Measurements from ENCODE around the gene PRKAR2B.

PRKAR2B gene

DNA sequence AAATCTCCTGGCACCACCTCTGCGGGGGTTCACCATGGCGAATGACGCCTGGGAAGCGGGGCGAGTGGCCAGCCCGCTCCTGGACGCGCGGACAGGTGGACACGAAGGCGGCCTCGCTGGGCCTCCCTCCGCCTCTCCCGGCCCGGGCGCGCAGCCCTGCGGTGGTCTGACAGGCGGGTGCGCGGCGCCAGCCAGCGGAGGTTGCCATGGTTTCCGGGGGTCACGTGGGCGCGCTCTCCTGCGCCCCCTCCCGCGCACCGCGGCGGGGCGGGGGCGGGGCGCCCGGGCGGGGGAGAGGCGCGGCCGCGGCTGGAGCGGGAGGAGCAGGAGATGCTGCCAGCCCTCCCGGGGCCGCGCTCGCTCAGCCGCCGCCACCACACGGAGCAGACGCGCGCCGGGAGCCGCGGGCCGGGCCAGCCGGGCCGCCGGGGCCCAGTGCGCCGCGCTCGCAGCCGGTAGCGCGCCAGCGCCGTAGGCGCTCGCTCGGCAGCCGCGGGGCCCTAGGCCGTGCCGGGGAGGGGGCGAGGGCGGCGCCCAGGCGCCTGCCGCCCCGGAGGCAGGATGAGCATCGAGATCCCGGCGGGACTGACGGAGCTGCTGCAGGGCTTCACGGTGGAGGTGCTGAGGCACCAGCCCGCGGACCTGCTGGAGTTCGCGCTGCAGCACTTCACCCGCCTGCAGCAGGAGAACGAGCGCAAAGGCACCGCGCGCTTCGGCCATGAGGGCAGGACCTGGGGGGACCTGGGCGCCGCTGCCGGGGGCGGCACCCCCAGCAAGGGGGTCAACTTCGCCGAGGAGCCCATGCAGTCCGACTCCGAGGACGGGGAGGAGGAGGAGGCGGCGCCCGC lies at the start of gene PRKAR2B:
PRKAR2B (plus strand) TSS at position 359 of the 848 bp plus-strand sequence; CDS start at position 562, 203 bp downstream.
- peak; percentile 70 for DNase-seq (ENCODE audit: low read depth)

DNA sequence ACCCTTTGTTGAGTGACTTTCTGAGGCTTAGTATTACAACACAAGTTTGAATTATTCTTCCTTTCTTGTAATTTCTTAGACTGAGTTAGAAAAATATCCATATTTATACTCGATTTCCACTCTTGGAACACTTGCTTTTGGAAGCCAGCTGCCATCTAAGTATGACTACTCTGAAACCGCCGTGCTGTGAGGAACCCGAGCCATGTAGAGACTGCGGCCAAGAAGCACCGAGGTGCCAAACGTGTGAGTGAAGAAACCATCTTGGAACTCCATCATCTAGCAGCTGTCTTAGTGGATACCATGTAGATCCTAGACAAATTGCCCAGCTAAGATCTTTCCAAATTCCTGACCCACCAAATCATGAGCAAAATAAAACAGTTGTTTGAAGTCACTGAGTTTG lies 49.7 kb upstream of the PRKAR2B start:
- no peak for DNase-seq (ENCODE audit: low read depth)

DNA sequence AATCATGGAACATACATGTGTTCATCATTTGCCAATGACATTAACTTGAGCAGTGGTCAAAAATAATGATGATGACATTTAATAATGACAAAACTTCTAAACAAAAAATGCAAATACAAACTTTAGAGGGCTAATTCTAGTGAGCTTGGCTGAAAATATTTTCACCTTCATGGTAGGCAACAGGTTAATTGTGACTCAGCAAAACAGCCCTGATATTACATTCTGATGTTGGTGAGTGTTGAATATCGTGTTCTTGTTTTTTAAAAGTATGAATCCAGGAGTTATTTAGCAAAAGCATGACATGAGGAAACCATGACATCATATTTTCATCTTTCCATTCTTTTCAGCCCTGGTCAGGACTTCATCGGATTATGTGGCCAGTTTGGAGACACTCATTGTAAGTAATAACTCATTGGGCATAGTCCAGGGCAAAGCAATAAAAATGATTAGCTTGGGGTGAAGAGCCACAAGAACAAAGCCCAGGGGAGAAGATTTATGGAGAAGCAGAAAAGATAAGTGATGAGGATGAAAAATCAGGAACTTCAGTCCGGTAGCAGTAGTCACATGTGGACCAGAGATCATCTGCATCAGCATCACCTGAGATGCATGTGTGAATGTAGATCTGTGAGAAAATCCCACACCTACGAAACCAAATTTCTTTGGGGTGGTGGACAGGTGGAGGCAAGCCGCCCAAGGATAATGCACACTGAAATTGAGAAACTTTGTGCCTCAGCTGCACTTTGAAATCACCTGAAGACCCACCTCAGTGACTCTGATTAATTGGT lies 46.8 kb upstream of the PRKAR2B start:
- DNase-seq (ENCODE audit: low read depth): no peak

DNA sequence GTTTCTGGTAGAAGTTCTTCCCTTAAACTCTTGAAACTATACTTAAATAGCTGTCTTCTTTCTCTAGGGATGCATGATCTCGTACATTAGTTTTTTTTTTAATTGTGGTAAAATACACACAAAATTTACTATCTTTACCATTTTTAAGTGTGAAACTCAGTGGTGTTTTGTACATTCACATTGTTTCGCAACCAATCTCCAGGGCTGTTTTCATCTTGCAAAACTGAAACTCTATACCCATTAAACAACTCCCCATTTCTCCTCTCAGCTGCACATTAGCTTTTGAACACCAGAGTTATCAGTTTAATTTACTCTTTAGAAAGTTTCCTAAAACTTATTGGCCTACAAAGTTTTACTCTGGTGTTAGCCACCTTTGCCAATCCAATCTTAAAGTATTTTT lies 45.5 kb upstream of the PRKAR2B start:
- no peak for DNase-seq (ENCODE audit: low read depth)

DNA sequence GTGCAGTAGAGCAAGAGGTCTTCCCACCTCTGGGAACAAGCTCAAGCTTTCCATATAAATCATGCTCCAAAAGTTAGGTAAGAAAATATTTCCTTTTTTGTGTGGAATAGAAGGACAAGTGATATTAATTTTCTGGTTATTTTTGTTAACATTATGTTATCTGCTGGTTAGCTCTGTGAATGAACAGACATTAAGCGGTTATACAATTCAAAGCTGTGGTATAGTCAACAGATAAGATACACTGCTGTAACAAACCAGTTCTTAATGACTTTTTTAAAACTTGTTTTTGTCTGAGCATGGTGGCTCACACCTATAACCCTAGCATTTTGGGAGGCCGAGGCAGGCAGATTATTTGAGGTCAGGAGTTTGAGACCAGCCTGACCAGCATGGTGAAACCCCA lies 43.0 kb upstream of the PRKAR2B start:
- DNase-seq (ENCODE audit: low read depth): no peak

DNA sequence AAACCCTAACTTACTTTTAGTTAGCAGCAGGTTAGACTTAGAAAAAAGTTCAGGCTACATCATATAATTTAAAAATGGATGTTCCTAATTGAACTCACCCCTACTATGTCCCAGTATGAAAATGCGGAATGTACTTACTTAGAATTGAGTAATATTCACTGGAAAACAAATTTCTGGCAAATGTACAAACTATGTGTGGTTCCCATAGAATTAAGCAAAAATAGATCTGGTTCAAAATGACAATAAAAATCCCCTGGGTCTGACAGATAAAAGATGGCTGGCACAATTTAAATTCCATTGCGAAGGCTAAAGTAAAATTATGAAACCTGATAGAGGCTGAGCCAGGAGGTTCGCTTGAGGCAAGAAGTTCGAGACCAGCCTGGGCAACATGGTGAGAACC lies 42.4 kb upstream of the PRKAR2B start:
- DNase-seq (ENCODE audit: low read depth): no peak

DNA sequence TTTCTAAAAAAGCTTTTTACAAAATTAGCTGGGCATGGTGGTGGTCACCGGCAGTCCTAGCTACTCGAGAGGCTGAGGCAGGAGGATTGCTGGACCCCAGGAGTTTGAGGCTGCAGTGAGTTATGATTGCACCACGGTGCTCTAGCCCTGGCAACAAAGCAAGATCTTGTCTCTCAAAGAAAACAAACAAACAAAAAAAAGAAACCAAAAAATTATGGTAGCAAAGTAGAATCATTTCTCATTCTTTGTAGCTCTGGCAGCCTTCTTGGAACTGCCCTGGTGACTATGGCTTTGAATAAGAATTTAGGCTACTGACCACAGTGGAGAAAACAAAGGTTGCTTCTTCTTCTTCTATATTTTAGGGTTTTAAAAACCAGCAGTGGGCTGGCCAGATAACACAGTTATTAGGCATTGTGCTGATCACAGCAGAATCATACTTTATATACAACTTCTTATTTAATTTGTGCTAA lies 41.9 kb upstream of the PRKAR2B start:
- DNase-seq (ENCODE audit: low read depth): no peak

DNA sequence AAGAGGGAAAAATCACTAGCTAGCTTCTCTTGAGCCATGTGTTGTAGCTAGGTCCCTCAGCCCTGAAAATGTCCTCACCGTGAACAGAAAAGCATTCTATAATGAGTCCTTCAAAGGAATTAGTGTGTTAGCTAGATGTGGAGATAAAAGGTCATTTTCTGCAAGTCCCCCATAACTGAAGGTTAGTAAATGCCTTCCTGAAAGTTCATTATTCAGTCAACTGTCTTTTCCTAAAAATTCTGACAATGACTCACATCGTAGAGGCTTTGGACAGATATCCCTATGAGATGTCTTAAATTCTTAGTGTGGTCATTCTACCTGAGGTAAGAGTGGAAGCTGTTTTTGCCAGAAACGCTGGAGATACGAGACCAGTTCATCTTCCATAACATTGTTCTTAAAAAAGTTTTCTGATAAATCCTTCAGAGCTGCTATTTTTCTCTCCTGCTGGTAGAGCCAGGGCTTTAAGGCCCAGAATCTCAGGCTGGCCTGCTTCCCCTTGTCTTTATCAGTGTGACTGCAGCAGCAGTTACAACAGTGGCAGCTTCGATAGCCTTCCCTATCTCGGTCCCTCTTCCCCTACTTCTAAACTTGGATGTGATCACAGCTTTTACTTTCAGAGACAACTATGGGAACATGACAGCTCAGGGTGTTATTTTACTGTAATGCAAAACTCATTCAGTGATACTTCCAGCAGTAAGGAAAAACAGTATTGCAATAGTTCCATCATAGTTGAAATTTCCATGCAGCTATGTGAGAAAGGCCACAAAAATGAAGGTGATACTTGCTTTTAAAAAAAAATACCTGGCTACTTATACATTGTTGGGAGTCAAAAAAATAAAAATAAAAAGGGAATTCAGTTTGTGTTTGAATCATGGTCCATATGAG lies 37.3 kb upstream of the PRKAR2B start:
- no peak for DNase-seq (ENCODE audit: low read depth)

DNA sequence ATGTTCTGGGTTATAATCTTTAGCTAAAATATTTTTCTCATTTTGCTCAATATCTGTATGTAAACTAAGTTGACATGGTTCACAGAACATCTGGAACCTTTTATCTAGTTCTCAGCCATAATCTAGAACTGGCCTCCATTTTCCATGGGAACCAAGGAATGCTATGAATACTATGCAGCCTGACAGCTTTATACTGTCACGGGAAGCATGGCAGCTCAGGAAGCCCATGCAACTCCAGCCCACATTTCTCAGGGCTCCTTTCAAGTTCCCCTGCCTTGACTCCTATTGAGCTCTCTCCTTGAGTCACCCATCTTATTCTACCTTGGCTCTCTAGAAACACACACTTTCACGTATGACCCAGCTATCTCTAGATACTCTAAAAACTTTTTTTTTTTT lies 36.6 kb upstream of the PRKAR2B start:
- no peak for DNase-seq (ENCODE audit: low read depth)

DNA sequence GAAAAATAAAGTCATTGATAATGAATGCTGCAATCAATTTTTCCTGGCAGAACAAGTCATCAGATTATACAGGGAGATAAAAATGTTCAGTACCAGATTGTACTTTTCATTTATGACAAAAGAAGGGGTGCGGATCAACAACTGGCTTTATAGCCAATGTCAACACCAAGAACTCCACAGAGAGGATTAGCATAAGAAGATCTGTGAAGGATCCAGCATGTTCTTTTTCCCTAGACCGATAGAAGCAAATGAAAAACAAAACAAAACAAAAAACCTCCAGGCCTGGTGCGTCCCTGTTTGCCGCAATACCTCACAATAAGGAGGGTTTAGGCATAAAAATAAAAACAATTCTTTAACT lies 34.7 kb upstream of the PRKAR2B start:
- DNase-seq (ENCODE audit: low read depth): no peak

DNA sequence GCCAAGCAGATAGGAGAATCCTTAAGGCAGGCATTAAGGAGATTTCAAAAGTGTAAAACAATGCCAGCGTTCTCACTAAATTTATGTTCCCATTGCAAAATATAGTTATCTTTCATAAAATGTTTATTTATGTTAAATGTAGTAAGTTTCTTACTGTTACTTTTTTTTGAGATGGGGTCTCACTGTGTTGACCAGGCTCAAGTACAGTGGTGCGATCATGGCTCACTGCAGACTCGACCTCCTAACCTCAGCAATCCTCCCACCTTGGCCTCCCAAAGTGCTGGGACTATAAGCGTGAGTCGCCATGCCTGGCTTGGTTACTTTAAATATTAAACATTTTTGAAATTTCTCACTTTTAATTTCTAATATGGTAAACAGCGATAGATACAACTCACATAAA lies 31.8 kb upstream of the PRKAR2B start:
- DNase-seq (ENCODE audit: low read depth): no peak

DNA sequence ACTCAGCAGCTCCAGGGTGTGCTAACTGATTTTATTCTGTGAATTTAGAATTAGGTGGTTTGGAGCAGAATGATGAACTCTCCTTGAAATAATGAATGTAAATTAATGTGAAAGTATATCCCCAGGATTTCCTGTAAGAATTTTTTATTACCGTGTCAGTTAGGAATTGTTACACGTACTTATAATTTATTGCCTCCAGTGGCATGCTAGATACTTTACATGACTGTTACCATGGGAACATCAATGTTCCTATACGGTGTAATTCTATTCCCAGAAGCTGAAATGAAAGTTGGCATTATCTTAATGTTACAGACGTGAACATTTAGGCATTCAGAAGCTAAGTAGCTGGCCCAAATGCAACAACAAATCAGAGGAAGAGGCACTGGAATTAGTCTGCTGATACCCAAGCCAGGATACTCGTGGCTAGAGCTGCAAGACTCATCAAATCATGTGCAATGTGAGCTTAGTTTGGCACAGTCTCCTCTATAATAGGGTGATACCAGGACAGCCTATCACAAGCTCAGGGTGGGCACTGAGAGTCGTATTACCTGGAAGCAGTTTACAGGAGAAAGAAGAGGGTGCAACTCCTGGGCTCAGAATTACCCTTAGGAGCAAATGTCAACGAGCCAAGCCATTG lies 30.0 kb upstream of the PRKAR2B start:
- DNase-seq (ENCODE audit: low read depth): no peak

DNA sequence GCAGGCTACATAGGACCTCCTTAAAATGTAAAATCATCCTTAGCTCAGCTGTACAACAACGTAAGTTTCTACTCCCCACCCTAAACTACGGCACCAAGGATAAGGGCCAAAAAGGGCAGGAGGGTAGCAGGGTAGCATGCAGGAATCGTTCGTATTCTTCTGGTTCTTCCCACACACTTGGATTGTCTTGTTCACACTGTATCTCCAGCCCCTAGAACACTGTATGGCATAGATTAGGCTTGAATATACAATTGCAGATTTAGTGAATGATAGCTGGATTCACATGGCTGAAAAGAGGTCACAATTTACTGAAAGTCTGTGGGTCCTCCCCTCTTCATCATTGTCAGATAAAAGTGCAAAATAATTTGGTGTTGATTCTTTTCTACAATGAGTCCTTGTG lies 28.2 kb upstream of the PRKAR2B start:
- DNase-seq (ENCODE audit: low read depth): no peak

DNA sequence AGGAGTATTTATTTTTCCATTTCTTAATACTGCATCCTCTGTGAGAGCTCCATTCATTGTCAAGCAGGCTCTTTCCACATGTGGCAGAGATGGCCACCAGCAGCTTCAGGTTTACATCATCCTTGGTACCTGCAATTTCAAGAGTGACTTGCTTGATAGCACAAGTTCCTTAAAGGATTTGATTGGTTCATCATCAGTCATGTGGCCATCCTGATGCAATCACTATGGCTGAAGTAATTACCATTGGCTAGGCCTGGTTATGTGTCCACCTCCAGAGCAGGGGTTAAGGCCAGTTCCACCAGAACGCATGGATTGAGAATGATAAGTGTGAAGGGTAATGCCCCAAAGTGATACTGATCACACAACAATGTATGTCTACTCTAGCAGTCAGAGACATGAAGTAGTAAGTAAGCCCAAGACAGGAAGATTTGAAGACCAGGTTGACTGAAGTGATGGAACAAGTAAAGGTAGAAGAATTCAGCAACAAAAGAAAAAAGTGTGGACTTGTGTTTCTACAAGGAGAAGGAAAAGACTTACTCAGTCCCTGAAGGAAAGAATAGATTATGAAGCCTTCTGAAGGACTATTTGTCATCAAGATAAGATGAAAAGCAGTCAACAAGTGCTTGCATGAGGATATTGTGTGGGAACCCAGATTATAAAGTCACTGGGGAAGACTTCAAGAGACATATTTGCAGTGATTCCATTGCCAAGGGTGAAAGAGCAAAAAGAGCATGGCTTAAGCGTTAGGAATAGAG lies 26.4 kb upstream of the PRKAR2B start:
- no peak for DNase-seq (ENCODE audit: low read depth)

DNA sequence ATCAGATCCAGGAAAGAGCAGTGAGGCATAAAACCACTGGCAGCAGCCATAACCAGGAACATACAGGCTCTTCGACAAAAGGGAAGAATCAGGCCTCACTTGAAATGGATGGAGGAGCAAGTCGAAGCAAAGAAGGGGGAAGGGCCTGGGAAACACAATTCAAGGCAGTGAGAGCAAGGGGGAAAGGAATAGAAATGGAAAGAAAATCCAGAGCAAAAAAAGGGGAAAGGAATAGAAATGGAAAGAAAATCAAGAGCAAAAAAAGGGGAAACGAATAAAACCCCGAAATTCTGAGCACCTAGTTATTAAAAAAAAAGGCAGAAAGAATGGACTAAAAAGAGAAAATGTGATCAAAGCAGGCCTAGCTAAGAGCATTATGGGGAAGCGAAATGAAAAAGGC lies 24.1 kb upstream of the PRKAR2B start:
- DNase-seq (ENCODE audit: low read depth): no peak

DNA sequence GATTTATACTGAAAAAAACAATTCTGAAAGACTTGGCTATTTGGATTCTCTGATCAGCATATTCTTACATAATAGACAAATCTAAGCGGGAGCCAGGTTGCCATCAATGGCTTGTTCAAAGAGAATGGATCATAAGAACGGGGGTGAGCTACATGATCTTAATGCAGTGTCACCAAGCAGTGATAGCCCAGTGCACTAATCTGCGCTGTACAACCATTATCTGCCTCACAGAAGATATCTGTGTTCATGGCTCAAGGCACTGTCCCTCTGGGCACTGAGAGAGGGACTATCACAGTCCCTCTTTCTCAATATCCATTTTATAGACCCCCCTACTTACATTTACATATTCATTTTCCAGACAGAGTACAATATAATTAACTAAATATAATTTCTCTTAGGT lies 22.9 kb upstream of the PRKAR2B start:
- DNase-seq (ENCODE audit: low read depth): no peak

DNA sequence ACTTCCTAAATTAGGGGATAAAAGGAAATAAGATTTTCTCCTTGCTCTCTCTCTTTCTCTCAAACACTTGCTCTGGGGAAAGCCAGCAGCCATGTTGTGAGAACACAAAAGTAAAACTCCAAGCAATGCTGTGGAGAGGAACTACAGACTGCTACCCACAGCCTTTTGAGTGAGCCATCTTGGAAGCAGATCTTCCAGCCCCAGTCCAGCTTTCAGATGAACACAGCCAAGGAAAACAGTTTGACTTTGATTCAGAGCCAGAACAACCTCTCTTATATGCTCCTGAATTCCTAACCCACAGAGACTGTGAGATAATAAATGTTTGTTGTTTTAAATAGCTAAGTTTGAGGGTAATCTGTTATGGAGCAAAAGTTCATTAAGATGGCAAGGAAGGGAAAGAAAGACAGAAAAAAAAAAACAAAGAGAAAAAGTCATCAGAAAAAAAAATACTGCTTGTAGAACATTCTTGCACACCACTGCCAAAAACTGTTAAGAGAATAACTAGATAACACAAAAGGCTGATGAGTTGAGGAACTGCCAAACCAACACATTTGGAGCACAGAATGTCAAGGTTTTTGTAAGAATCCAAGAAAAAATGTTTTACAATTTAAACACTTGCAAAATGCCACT lies 20.9 kb upstream of the PRKAR2B start:
- no peak for DNase-seq (ENCODE audit: low read depth)

DNA sequence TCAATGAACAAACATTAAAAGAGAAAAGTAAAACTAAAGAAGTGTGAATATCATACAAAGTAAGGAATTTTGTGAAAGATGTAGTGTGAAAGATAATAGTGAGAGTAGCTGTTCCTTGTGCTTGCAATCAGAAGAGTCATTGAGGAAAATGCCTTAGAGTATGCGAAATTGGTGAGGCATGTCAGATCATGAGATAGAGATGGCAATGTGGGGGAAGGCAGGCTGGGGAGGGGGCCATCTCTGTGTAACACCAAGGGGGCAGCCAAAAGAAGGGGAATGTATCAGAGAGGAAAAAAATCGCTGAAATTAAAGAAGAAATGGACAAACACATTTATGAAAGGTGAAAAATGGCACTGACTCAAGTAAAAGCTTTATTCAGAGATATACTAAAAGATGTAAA lies 19.6 kb upstream of the PRKAR2B start:
- DNase-seq (ENCODE audit: low read depth): no peak

DNA sequence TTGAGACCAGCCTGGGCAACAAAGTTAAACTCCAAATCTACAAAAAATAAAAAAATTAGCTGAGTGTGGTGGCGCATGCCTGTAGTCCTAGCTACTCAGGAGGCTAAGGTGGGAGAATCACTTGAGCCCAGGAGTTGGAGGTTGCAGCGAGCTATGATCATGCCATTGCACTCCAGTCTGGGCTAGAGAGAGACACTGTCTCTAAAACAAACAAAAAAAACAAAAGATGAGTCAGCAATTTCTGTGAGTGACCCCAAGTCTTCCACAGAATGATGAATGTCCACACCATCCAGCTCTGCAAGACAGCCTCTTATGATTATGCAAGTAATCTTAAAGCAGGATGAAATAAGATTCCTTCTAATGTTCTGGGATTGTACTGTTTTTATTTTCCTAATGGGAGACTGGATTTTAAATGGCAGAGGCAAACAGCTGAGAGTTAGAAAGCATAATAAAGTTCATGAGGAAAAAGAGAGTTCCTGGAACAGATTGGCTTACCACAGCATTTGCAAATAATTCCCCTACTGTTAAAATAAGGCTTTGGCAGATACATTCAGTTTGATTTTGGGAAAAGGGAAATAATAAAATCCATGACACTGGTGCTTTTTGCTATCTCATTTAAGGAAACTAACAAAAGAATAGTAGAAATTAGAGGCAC lies 18.9 kb upstream of the PRKAR2B start:
- no peak for DNase-seq (ENCODE audit: low read depth)

DNA sequence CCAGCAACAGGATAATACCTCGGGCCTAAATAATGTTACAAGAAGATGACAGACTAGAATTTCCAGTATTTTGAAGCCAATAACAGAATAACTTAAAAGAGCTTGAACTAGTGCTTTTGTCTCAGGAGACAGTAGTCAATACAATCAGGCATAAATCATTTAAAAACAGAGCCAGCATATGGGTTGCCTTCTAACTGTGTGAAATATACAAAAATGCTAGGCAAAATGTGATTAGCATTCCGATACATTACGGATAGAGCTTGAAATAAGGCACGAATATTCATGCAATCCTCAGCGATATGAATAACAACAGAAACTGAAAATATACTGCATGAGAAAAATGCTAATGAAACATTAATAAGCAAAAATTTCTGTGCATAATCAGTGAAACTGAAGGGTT lies 18.3 kb upstream of the PRKAR2B start:
- no peak for DNase-seq (ENCODE audit: low read depth)
